Thyroid gland (tissue), 4 donors: ENCODE data around the gene ACVRL1. TPM values are rescaled to one million over a fixed set of nuclear protein-coding genes. Genes with fewer than 3 reads are reported as not detected.

Experiments
- DNase-seq, 2 donors: peaks; one replicate each; pipeline ENCODE4 v3.0.0-alpha.2; 2019
- H3K27ac ChIP-seq, 3 donors: fragments of 200-600 bp; sonication (generic); 1 replicate in 2 of 3; 2 replicates in 1 of 3; pipeline ENCODE4 v1.5.1; 2016 to 2019; ENCODE audit warnings: mild to moderate bottlenecking in 1 of 3, moderate library complexity in 1 of 3
- H3K27me3 ChIP-seq: fragments of 200-600 bp; sonication (generic); one replicate; pipeline ENCODE4 v1.5.1; 2019
- H3K36me3 ChIP-seq, 2 donors: fragments of 200-600 bp; sonication (generic); one replicate each; pipeline ENCODE4 v1.5.1; 2016 to 2019
- H3K4me1 ChIP-seq, 2 donors: fragments of 200-600 bp; sonication (generic); one replicate each; pipeline ENCODE4 v1.5.1; 2017 to 2019
- H3K4me3 ChIP-seq, 3 donors: fragments of 200-600 bp; sonication (generic); replicated peaks in 1 of 3; 1 replicate in 2 of 3; 2 replicates in 1 of 3; pipeline ENCODE4 v1.5.1; 2016; ENCODE audit warnings: mild to moderate bottlenecking in 1 of 3
- H3K9me3 ChIP-seq: fragments of 200-600 bp; sonication (generic); one replicate; pipeline ENCODE4 v1.5.1; 2017
- CTCF ChIP-seq, 6 experiments: fragments of 200-600 bp in 3 of 6; fragments of 450-650 bp in 3 of 6; sonication (generic) in 3 of 6; IDR thresholded peaks; one replicate each; pipeline ENCODE4 v1.5.1; 2016 to 2019; ENCODE audit warnings: antibody characterized with exemption in 6 of 6, mild to moderate bottlenecking in 2 of 6, inconsistent platforms in 1 of 6, moderate library complexity in 1 of 6
- POLR2A ChIP-seq, 2 donors: fragments of 450-650 bp; IDR thresholded peaks; one replicate each; pipeline ENCODE4 v1.6.1; 2017; ENCODE audit warnings: antibody characterized with exemption in 2 of 2, mild to moderate bottlenecking in 2 of 2, moderate library complexity in 1 of 2
- WGBS, 2 donors: methylation state at CpG; one replicate each; pipeline ENCODE4 v1.1.5; 2017; 5-methylcytosine and 5-hydroxymethylcytosine counted together
- intact Hi-C: fragments of 100-400 bp; cut with DNase I; formaldehyde crosslinking; loops from one replicate; pipeline ENCODE4 v1.15.1; 2023
- total RNA-seq, 4 donors: library from RNA; depleted of rRNA; stranded (reverse); fragments of >200 nt; gene quantifications; one replicate each; pipeline ENCODE4 v1.2.3, GENCODE V29; 2016

The ACVRL1 gene
- total RNA-seq, 4 donors from 2014 or later, result 61.9 to 133 (median 84.2) TPM

- no peak overlapping the region for H3K27ac ChIP-seq
- no peaks in the 10 kb centered on the region for H3K9me3 ChIP-seq
- DNase-seq, result no peak
- no peak for TF ChIP-seq CTCF (IDR thresholded peaks at IDR 0.05)
- TF ChIP-seq POLR2A (IDR thresholded peaks at IDR 0.05), result no peak
- intact Hi-C loops, result no loop called here
- WGBS, 2 donors, result 63 to 67% methylated on average over 4 of the region's 4 CpGs
- peaks cover 0 to 9% of the 10 kb centered on the region in 2 donors for H3K4me1 ChIP-seq
- no peaks in the 10 kb centered on the region for H3K27me3 ChIP-seq
- no peaks in the 10 kb centered on the region for H3K36me3 ChIP-seq
- H3K4me3 ChIP-seq, result no peak overlapping the region
Measured at GRCh38 chr12:51941604-51942003, 34.3 kb downstream of the ACVRL1 start.

GRCh38 chr12:51942056-51942455 lies 34.8 kb downstream of the ACVRL1 start:
- intact Hi-C loops, result no loop called here
- Histone ChIP-seq H3K36me3 (no peaks in the 10 kb centered on the region), H3K9me3 (no peaks in the 10 kb centered on the region), H3K27ac (no peak overlapping the region), H3K4me1 (peaks cover 0 to 9% of the 10 kb centered on the region in 2 donors), H3K27me3 (no peaks in the 10 kb centered on the region), H3K4me3 (no peak overlapping the region)
- WGBS, 2 donors, result 88 to 95% methylated on average over 7 of the region's 7 CpGs
- TF ChIP-seq POLR2A (IDR thresholded peaks at IDR 0.05) (no peak), CTCF (IDR thresholded peaks at IDR 0.05) (no peak)
- no peak for DNase-seq

DNA sequence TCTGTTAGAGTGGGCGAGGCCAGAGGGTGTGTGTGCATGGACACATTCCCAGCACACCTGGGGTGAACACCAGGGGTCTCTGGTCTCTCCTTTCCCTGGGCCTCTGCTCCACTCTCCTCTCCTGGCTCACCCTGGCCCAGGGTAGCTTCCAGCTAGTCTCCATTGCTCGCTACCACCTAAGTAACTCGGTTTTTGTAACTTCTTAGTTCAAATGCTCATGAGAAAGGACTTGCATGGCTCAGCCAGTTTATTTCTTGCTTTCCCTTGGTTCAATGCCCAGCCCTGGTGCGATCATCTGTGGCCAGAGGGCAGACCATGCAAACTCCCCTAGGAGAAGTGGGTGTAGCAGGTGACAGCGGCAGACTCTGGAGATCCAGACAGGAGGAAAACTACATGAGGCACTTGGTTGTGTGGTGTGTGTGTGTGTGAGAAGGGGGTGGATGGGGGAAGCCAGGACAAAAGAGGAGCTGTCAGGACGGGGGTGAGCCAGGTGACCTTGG lies 35.2 kb downstream of the ACVRL1 start:
- Histone ChIP-seq H3K27ac (no peak overlapping the region), H3K4me1 (peaks cover 0 to 9% of the 10 kb centered on the region in 2 donors), H3K36me3 (no peaks in the 10 kb centered on the region), H3K4me3 (no peak overlapping the region), H3K27me3 (no peaks in the 10 kb centered on the region), H3K9me3 (no peaks in the 10 kb centered on the region)
- 47 to 48% methylated on average over 6 of the region's 6 CpGs for WGBS, 2 donors
- no peak for TF ChIP-seq CTCF (IDR thresholded peaks at IDR 0.05)
- TF ChIP-seq POLR2A (IDR thresholded peaks at IDR 0.05), result no peak
- peak; percentile 80 to 86 for DNase-seq
- intact Hi-C loops, result no loop called here

DNA sequence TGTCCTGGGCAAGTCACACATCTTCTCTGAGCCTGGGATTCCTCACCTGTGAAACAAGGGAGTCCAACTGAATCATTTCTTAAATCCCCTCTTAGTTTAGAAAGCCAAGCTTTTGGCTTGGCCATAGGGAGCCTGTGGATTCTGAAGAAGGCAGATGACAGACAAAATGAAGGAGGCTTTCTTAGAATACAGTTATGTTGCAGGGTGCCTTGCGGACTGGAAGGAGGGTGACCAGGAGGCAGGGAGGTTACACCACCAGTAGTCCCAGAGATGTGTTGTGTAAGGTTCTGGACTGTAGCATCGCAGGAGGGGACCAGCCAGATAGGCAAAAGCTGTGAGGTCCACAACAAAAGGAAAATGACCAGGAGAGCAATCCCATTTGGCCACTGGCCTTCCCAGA lies 36.0 kb downstream of the ACVRL1 start:
- Histone ChIP-seq H3K4me1 (peaks cover 0 to 9% of the 10 kb centered on the region in 2 donors), H3K27ac (no peak overlapping the region), H3K27me3 (no peaks in the 10 kb centered on the region), H3K9me3 (no peaks in the 10 kb centered on the region), H3K4me3 (no peak overlapping the region), H3K36me3 (no peaks in the 10 kb centered on the region)
- WGBS, 2 donors, result 98 to 100% methylated on average over 2 of the region's 2 CpGs
- intact Hi-C loops, result no loop called here
- TF ChIP-seq POLR2A (IDR thresholded peaks at IDR 0.05) (no peak), CTCF (IDR thresholded peaks at IDR 0.05) (no peak)
- no peak for DNase-seq

DNA sequence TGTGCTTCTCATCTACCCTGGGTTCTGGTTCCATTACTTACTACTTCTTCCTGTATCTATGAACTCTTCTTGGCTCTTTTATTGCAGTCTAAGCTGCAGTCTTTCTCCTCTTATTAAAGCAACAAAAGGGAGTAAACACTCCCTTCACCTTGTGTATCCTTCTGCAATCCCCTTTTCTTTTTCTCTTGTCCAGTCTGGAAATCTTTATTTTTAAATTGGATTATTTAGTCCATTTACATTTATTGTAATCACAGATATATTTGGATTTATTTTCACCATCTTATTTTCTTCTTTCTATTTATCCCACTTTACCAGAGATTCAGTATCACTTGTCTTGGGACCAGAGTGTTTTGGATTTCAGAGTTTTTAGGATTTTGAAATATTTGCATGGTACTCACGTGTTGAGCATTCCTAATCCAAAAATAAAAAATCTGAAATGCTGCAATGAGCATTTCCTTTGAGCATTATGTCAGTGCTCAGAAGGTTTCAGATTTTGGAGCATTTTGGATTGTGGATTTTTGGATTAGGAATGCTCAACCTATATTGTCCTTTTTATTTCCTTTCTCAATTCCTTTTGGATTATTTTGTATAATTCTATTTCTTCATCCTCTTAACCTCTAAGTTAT lies 37.4 kb downstream of the ACVRL1 start:
- intact Hi-C loops, result no loop called here

More for the DNA sequence above, 37.4 kb downstream of the ACVRL1 start:
- 94 to 98% methylated on average over 1 of the region's 1 CpG for WGBS, 2 donors
- Histone ChIP-seq H3K4me3 (no peak overlapping the region), H3K27me3 (no peaks in the 10 kb centered on the region), H3K4me1 (peaks cover 0 to 9% of the 10 kb centered on the region in 2 donors), H3K36me3 (no peaks in the 10 kb centered on the region), H3K9me3 (no peaks in the 10 kb centered on the region), H3K27ac (no peak overlapping the region)
- no peak for TF ChIP-seq CTCF (IDR thresholded peaks at IDR 0.05)
- TF ChIP-seq POLR2A (IDR thresholded peaks at IDR 0.05), result no peak
- DNase-seq, result no peak
